Stomach (tissue), 9 donors: Measurements from ENCODE around the gene GOLGA6L10. TPM values are rescaled to one million over a fixed set of nuclear protein-coding genes. Genes with fewer than 3 reads are reported as not detected.
A peak's percentile ranks its signal among the peaks of the same experiment; 100 is the strongest.
"Not testable (repeated sequence)": the region's sequence is repeated elsewhere in the genome, so short reads cannot be mapped to it uniquely, and the experiment has no call there.

Experiments
- DNase-seq, 2 donors: peaks; one replicate each; pipeline versions ENCODE4 v3.0.0 to v3.0.0-alpha.2; 2013 to 2019
- H3K27ac ChIP-seq, 5 donors: fragments of 200-600 bp in 4 of 5; sonication (generic) in 4 of 5; one replicate each; pipeline ENCODE4 v1.5.1; 2013 to 2019; ENCODE audit warnings: mild to moderate bottlenecking in 1 of 5, moderate library complexity in 1 of 5
- H3K27me3 ChIP-seq, 3 donors: fragments of 200-600 bp; sonication (generic); one replicate each; pipeline ENCODE4 v1.5.1; 2017 to 2019; ENCODE audit warnings: mixed run types in 1 of 3
- H3K36me3 ChIP-seq, 4 donors: fragments of 200-600 bp; sonication (generic); 1 replicate in 3 of 4; 2 replicates in 1 of 4; pipeline ENCODE4 v1.5.1; 2016 to 2019
- H3K4me1 ChIP-seq, 4 donors: fragments of 200-600 bp; sonication (generic); one replicate each; pipeline ENCODE4 v1.5.1; 2016 to 2019
- H3K4me3 ChIP-seq, 4 donors: fragments of 200-600 bp; sonication (generic) in 3 of 4; one replicate each; pipeline ENCODE4 v1.5.1; 2016 to 2019; ENCODE audit warnings: mild to moderate bottlenecking in 1 of 4
- H3K9me3 ChIP-seq, 4 donors: fragments of 200-600 bp; sonication (generic); one replicate each; pipeline ENCODE4 v1.5.1; 2016 to 2019
- WGBS, 5 donors: extraction: QIAGEN DNeasy Blood & Tissue Kit in 3 of 5; methylation state at CpG; one replicate each; pipeline versions ENCODE4 v1.1.5 to v1.1.7; 2013 to 2018; 5-methylcytosine and 5-hydroxymethylcytosine counted together
- intact Hi-C: fragments of 100-400 bp; cut with DNase I; formaldehyde crosslinking; loops from one replicate; pipeline ENCODE4 v1.15.1; 2023; ENCODE audit warnings: low total_unique reads
- polyA plus RNA-seq, 3 donors: library from polyadenylated mRNA; stranded (reverse); fragments of 200-250 nt; gene quantifications; one replicate each; pipeline ENCODE4 v1.2.3, GENCODE V29; 2013
- total RNA-seq, 5 donors: library from RNA; depleted of rRNA; stranded (reverse); fragments of >200 nt; gene quantifications; one replicate each; pipeline versions ENCODE4 v1.1.0 to v1.2.3, GENCODE V29; 2014 to 2016
- donor health status: healthy with polysubstance abuse.
- donor health status: Bipolar disorder and iron deficiency.
- donor health status: healthy.

The GOLGA6L10 gene
- total and polyA plus RNA-seq, 8 donors = 1.0 to 11.6 (median 2.2) TPM; not detected in 1

- intact Hi-C loops, H3K27me3 ChIP-seq, H3K4me3 ChIP-seq, DNase-seq, H3K27ac ChIP-seq, H3K4me1 ChIP-seq, H3K9me3 ChIP-seq, H3K36me3 ChIP-seq: not testable (repeated sequence)
- 88 to 92% (median 91%) methylated on average over 7 of the region's 9 CpGs; no CpG with 5 or more reads in 2 of the 5 donors for WGBS, 5 donors
Measured at GRCh38 chr15:82334554-82334932, 14.7 kb downstream of the GOLGA6L10 start.

GRCh38 chr15:82333603-82334553 is 15.4 kb downstream of the GOLGA6L10 start:
- intact Hi-C loops, H3K27ac ChIP-seq, H3K36me3 ChIP-seq, H3K9me3 ChIP-seq, DNase-seq, H3K4me3 ChIP-seq, H3K4me1 ChIP-seq, H3K27me3 ChIP-seq: not testable (repeated sequence)
- WGBS, 5 donors = 73 to 87% (median 82%) methylated on average over 10 to 38 of the region's 43 CpGs; no CpG with 5 or more reads in 1 of the 5 donors

GRCh38 chr15:82332711-82333602 is 16.3 kb downstream of the GOLGA6L10 start:
- H3K36me3 ChIP-seq = not testable (repeated sequence)
- peak in 1 of 2 donors; percentile 34 for DNase-seq

DNA sequence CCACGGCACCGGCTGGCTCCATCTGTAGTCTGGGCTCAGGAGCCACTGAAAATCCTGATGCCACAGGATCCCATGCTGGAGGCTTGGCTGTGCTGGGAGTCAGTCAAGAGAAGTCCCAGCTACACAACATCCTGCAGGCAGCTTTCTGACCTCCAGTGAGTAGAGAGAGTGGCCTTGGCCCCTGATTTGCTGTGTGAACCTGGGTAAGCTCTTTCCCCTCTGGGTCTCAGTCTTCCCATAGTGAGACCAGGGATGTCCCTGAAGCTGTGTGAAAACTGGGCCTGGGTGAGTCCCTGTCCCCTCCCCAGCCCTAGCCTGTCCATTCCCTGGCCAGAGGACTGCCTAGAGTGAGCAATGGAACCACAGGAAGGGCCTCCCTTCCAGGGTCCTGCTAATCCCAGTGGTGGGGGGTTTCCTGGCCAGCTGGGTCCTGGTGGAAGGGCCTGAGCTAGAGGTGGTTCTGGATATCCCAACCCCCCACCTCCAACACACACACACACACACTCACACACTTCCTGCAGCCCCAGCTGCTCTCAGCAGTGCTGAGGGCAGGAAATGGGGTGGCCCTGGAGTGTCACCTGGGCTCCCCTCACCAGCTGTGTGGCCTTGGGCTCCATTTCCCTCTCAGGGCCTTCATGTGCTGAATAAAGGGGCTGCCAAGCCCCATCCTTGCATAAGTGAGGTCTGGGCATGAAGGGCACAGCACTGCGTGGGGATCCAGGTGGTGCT is 17.5 kb downstream of the GOLGA6L10 start:
- H3K4me1 ChIP-seq, H3K36me3 ChIP-seq, H3K9me3 ChIP-seq, intact Hi-C loops, DNase-seq, H3K27ac ChIP-seq, H3K4me3 ChIP-seq, H3K27me3 ChIP-seq: not testable (repeated sequence)
- 88 to 100% (median 92%) methylated on average over 1 to 2 of the region's 3 CpGs; no CpG with 5 or more reads in 2 of the 5 donors for WGBS, 5 donors

More at GRCh38 chr15:82332711-82333602, 16.3 kb downstream of the GOLGA6L10 start:
- H3K4me1 ChIP-seq, H3K9me3 ChIP-seq, intact Hi-C loops, H3K4me3 ChIP-seq, H3K27me3 ChIP-seq, H3K27ac ChIP-seq: not testable (repeated sequence)
- 33 to 74% (median 55%) methylated on average over 2 to 12 of the region's 13 CpGs for WGBS, 5 donors

DNA sequence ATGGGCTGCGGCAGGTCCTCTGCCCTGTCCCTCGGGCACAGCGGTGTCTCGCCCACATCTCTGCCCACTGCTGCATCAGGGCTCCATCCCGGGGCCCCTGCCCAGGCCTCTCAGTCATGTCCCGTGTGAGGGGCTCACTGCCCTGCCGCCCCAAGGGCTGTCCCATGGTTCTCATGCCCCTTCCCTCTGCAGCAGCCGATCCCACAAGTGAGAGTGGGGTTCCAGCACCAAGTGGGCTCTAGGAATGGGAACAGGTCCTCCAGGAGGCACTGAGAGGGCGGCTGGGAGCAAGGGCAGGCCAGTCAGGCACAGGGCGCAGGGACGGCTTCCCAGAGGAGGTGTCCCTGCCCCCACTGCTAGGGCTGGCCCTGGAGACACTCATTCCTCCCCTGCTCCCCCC is 18.4 kb downstream of the GOLGA6L10 start:
- H3K4me3 ChIP-seq, H3K36me3 ChIP-seq, intact Hi-C loops, DNase-seq, H3K9me3 ChIP-seq, H3K27ac ChIP-seq, H3K27me3 ChIP-seq, H3K4me1 ChIP-seq: not testable (repeated sequence)
- WGBS, 5 donors = 89 to 96% (median 95%) methylated on average over 5 to 6 of the region's 11 CpGs; no CpG with 5 or more reads in 2 of the 5 donors

GRCh38 chr15:82329039-82329438 is 20.2 kb downstream of the GOLGA6L10 start:
- H3K9me3 ChIP-seq, H3K36me3 ChIP-seq, H3K4me3 ChIP-seq, intact Hi-C loops, H3K27ac ChIP-seq, H3K27me3 ChIP-seq, H3K4me1 ChIP-seq, DNase-seq: not testable (repeated sequence)
- 22 to 38% (median 28%) methylated on average over 5 to 6 of the region's 13 CpGs; no CpG with 5 or more reads in 2 of the 5 donors for WGBS, 5 donors

DNA sequence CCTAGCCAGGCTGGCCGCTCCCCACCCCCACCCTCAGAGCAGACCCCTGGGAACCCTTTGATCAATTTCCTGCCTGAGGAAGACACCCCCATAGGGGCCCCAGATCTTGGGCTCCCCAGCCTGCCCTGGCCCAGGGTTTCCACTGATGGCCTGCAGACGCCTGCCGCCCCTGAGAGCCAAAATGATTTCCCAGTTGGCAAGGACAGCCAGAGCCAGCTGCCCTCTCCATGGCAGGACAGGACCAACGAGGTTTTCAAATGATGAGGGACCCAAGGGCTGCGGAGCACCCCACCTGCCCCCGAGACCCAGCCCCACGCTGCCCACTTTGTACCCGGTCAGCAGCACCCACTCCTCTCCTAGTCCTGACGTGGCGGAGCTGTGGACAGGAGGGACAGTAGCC is 21.9 kb downstream of the GOLGA6L10 start:
- WGBS, 5 donors = 83 to 91% (median 85%) methylated on average over 1 to 8 of the region's 10 CpGs; no CpG with 5 or more reads in 1 of the 5 donors
- intact Hi-C loops, H3K4me3 ChIP-seq, H3K27ac ChIP-seq, DNase-seq, H3K36me3 ChIP-seq, H3K4me1 ChIP-seq, H3K27me3 ChIP-seq, H3K9me3 ChIP-seq: not testable (repeated sequence)

- H3K4me3 ChIP-seq, DNase-seq, H3K36me3 ChIP-seq, H3K27ac ChIP-seq, intact Hi-C loops, H3K9me3 ChIP-seq, H3K4me1 ChIP-seq, H3K27me3 ChIP-seq: not testable (repeated sequence)
- 80 to 100% (median 85%) methylated on average over 3 to 20 of the region's 23 CpGs for WGBS, 5 donors
Measured at GRCh38 chr15:82326896-82327295, 22.4 kb downstream of the GOLGA6L10 start.

DNA sequence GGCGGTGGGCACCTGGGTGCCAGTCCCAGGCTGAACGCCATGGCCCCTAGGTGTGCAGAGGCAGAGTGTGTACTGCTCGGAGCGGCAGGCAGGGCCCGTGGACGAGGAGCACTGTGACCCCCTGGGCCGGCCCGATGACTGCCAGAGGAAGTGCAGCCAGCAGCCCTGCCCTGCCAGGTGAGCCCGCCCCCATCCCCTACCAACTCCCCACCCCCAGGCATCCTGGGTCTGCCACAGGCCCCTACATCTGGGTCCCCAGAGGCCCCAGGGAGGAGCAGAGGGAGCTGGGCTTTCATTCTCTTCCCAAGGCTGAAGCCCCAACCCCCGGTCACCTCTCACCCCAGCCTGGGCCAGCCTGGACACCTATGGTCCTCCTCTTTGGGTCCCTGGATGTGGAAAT is 23.6 kb downstream of the GOLGA6L10 start:
- H3K4me1 ChIP-seq, H3K27me3 ChIP-seq, H3K27ac ChIP-seq, H3K4me3 ChIP-seq, DNase-seq, intact Hi-C loops, H3K9me3 ChIP-seq, H3K36me3 ChIP-seq: not testable (repeated sequence)
- 83 to 93% (median 88%) methylated on average over 1 to 10 of the region's 10 CpGs for WGBS, 5 donors

DNA sequence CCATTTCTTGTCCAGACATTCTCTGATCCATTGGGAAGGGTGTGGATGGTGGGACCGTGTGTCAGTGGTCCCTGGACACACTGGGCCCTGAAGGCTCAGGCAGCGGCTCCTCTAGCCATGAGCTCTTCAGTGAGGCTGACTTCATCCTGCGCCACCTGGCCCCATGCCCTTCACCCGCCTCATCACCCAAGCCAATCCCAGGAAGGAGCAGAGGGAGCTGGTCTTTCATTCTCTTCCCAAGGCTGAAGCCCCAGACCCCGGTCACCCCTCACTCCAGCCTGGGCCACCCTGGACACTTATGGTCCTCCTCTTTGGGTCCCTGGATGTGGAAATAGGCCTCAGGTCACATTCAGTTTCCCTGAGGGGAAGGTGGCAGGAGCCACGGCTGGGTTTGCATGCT is 24.4 kb downstream of the GOLGA6L10 start:
- H3K27me3 ChIP-seq, intact Hi-C loops, H3K4me1 ChIP-seq, H3K27ac ChIP-seq, H3K9me3 ChIP-seq, H3K4me3 ChIP-seq, H3K36me3 ChIP-seq: not testable (repeated sequence)
- 74 to 89% (median 84%) methylated on average over 3 to 6 of the region's 6 CpGs for WGBS, 5 donors
- DNase-seq = peak in 1 of 2 donors; percentile 20

DNA sequence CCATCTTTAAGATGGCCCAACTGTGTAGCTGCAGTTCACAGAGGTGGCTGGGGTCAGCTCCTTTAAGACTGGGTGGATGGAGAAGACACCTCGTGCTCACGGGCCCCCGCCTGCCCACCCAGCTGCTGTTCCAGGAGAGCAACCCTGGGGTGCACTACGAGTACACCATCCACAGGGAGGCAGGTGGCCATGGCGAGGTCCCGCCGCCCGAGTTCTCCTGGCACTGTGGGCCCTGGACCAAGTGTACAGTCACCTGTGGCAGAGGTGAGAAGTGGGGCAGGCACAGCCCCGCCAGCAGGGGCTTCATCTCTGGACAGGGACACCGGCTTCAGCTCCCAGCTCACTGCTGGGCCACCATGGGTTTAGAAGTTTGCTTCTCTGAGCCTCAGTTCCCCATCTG is 26.8 kb downstream of the GOLGA6L10 start:
- intact Hi-C loops, H3K4me1 ChIP-seq, H3K27me3 ChIP-seq, DNase-seq, H3K27ac ChIP-seq, H3K4me3 ChIP-seq, H3K36me3 ChIP-seq, H3K9me3 ChIP-seq: not testable (repeated sequence)
- 71 to 100% methylated on average over 2 to 4 of the region's 10 CpGs; no CpG with 5 or more reads in 3 of the 5 donors for WGBS, 5 donors
